Measurements from ENCODE around the gene PLCB4.

PLCB4 gene

GRCh38 chr20:9262653-9263194 is 193.8 kb downstream of the PLCB4 start:
- DNase-seq (ENCODE audit: low spot score) = no peak
- in situ Hi-C loops (cut with MboI; ENCODE audit: low pct_unique_long_range_greater_than_20kb, low sequenced_read_pairs, unreplicated experiment) = no loop called here
- TF ChIP-seq CTCF (IDR thresholded peaks at IDR 0.05; ENCODE audit: extremely low read depth, insufficient read depth, missing control alignments) = no peak

- DNase-seq (ENCODE audit: low spot score) = no peak
- in situ Hi-C loops (cut with MboI; ENCODE audit: low pct_unique_long_range_greater_than_20kb, low sequenced_read_pairs, unreplicated experiment) = no loop called here
- no peak for TF ChIP-seq CTCF (IDR thresholded peaks at IDR 0.05; ENCODE audit: extremely low read depth, insufficient read depth, missing control alignments)
Observed at GRCh38 chr20:9269280-9269971, 200.5 kb downstream of the PLCB4 start.

GRCh38 chr20:9270831-9271230 is 201.9 kb downstream of the PLCB4 start:
- no peak for DNase-seq (ENCODE audit: low spot score)
- no peak for TF ChIP-seq CTCF (IDR thresholded peaks at IDR 0.05; ENCODE audit: extremely low read depth, insufficient read depth, missing control alignments)
- in situ Hi-C loops (cut with MboI; ENCODE audit: low pct_unique_long_range_greater_than_20kb, low sequenced_read_pairs, unreplicated experiment) = no loop called here

GRCh38 chr20:9276966-9277468 is 208.1 kb downstream of the PLCB4 start:
- no peak for TF ChIP-seq CTCF (IDR thresholded peaks at IDR 0.05; ENCODE audit: extremely low read depth, insufficient read depth, missing control alignments)
- in situ Hi-C loops (cut with MboI; ENCODE audit: low pct_unique_long_range_greater_than_20kb, low sequenced_read_pairs, unreplicated experiment) = no loop called here
- no peak for DNase-seq (ENCODE audit: low spot score)

GRCh38 chr20:9279918-9280401 is 211.1 kb downstream of the PLCB4 start:
- DNase-seq (ENCODE audit: low spot score) = no peak
- in situ Hi-C loops (cut with MboI; ENCODE audit: low pct_unique_long_range_greater_than_20kb, low sequenced_read_pairs, unreplicated experiment) = no loop called here
- no peak for TF ChIP-seq CTCF (IDR thresholded peaks at IDR 0.05; ENCODE audit: extremely low read depth, insufficient read depth, missing control alignments)

- in situ Hi-C loops (cut with MboI; ENCODE audit: low pct_unique_long_range_greater_than_20kb, low sequenced_read_pairs, unreplicated experiment) = no loop called here
- DNase-seq (ENCODE audit: low spot score) = no peak
- no peak for TF ChIP-seq CTCF (IDR thresholded peaks at IDR 0.05; ENCODE audit: extremely low read depth, insufficient read depth, missing control alignments)
Observed at GRCh38 chr20:9280666-9281065, 211.8 kb downstream of the PLCB4 start.

Data from GM13977 (cell line).